ENCODE data around the gene DUSP22. TPM values are rescaled to one million over a fixed set of nuclear protein-coding genes. Genes with fewer than 3 reads are reported as not detected.

The DUSP22 gene
- total RNA-seq, 1 experiment from 2014 or later = 19.2 TPM

DNA sequence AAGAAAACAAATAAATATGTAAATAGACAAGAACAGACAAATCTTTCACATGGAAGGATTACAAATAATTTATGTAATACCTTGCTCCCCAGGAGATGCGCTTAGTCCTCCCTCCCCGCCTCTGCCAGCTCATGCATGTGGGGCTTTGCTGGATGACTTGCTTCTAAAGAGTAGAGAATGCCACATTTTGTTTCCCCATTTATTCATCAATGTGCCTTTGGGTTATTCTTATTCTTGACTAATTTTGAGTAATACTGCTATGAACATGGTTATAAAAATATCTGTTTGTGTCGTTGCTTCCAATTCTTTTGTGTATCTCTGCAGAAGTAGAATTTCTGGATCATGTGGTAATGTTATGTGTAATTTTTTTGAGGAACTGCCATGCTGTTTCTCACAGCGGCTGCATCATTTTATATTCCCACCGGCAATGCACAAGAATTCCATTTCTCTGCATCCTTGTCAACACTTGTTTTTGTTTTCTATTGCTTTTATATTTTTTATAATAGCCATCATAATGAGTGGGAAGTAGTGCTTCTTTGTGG lies 23.8 kb upstream of the DUSP22 start:
- Histone ChIP-seq H3K36me3 (ENCODE audit: control insufficient read depth in 1 of 2, insufficient read depth in 2 of 2, low read length in 2 of 2) (no peaks in the 10 kb centered on the region), H3K4me2 (ENCODE audit: low read length) (no peak overlapping the region), H3K9ac (ENCODE audit: low read length) (no peak overlapping the region), H3K79me2 (ENCODE audit: insufficient read depth, low read length) (no peaks in the 10 kb centered on the region), H2AFZ (ENCODE audit: low read depth, low read length, poor library complexity, severe bottlenecking) (no peak overlapping the region), H3K27ac (ENCODE audit: low read depth, low read length) (no peak overlapping the region), H4K20me1 (ENCODE audit: insufficient read depth) (no peaks in the 10 kb centered on the region), H3K9me3 (ENCODE audit: control insufficient read depth in 1 of 2, insufficient read depth in 1 of 2, low read depth in 1 of 2, low read length in 2 of 2) (no peaks in the 10 kb centered on the region), H3K4me3 (replicated peaks in 1 of 2; ENCODE audit: low read depth in 1 of 2, low read length in 2 of 2) (no peak overlapping the region), H3K9me2 (ENCODE audit: insufficient read depth) (no peaks in the 10 kb centered on the region), H3K4me1 (ENCODE audit: control insufficient read depth in 1 of 2, insufficient read depth in 2 of 2, low read length in 2 of 2) (no peaks in the 10 kb centered on the region), H3K27me3 (ENCODE audit: insufficient read depth, low read length) (no peaks in the 10 kb centered on the region)
- no TSS peak for BruUV-seq (replicated peaks)
- RAD21 ChIA-PET (ENCODE audit: low non-redundant PET in 1 of 2, low total read pairs in 2 of 2, uncharacterized antibody in 2 of 2, unreplicated experiment in 2 of 2) = no interaction called here
- ATAC-seq (no peak), DNase-seq (ENCODE audit: low read depth, low spot score) (no peak)
- CTCF ChIA-PET = no interaction called here
- intact Hi-C loops (cut with micrococcal nuclease) = no loop called here
- TF ChIP-seq EGR1 (IDR thresholded peaks at IDR 0.05; ENCODE audit: low read depth) = no peak
- no peak for TF ChIP-seq SP1 (IDR thresholded peaks at IDR 0.05; ENCODE audit: low read depth)
- TF ChIP-seq EZH2phosphoT487 (IDR thresholded peaks at IDR 0.05; ENCODE audit: borderline replicate concordance) = no peak
- TF ChIP-seq ELF1 (IDR thresholded peaks at IDR 0.05; ENCODE audit: borderline replicate concordance, low read depth) = no peak
- no peak for TF ChIP-seq SIN3A (IDR thresholded peaks at IDR 0.05; ENCODE audit: low read depth)
- TF ChIP-seq, protein P1, sequence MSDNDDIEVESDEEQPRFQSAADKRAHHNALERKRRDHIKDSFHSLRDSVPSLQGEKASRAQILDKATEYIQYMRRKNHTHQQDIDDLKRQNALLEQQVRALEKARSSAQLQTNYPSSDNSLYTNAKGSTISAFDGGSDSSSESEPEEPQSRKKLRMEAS (IDR thresholded peaks at IDR 0.05) = no peak
- no peak for TF ChIP-seq POLR2A (IDR thresholded peaks at IDR 0.05; ENCODE audit: borderline replicate concordance, extremely low read depth, insufficient read depth, insufficient read length)
- TF ChIP-seq SRF (IDR thresholded peaks at IDR 0.05; ENCODE audit: low read depth) = no peak
- TF ChIP-seq ZNF274 (IDR thresholded peaks at IDR 0.05; ENCODE audit: low read depth, low read length) = no peak
- TF ChIP-seq CBX3 (IDR thresholded peaks at IDR 0.05; ENCODE audit: low read depth) = no peak
- TF ChIP-seq, protein P2, sequence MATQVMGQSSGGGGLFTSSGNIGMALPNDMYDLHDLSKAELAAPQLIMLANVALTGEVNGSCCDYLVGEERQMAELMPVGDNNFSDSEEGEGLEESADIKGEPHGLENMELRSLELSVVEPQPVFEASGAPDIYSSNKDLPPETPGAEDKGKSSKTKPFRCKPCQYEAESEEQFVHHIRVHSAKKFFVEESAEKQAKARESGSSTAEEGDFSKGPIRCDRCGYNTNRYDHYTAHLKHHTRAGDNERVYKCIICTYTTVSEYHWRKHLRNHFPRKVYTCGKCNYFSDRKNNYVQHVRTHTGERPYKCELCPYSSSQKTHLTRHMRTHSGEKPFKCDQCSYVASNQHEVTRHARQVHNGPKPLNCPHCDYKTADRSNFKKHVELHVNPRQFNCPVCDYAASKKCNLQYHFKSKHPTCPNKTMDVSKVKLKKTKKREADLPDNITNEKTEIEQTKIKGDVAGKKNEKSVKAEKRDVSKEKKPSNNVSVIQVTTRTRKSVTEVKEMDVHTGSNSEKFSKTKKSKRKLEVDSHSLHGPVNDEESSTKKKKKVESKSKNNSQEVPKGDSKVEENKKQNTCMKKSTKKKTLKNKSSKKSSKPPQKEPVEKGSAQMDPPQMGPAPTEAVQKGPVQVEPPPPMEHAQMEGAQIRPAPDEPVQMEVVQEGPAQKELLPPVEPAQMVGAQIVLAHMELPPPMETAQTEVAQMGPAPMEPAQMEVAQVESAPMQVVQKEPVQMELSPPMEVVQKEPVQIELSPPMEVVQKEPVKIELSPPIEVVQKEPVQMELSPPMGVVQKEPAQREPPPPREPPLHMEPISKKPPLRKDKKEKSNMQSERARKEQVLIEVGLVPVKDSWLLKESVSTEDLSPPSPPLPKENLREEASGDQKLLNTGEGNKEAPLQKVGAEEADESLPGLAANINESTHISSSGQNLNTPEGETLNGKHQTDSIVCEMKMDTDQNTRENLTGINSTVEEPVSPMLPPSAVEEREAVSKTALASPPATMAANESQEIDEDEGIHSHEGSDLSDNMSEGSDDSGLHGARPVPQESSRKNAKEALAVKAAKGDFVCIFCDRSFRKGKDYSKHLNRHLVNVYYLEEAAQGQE (IDR thresholded peaks at IDR 0.05; ENCODE audit: low read depth) = no peak
- TF ChIP-seq CEBPB (IDR thresholded peaks at IDR 0.05; ENCODE audit: low read depth) = no peak
- TF ChIP-seq, protein P3, sequence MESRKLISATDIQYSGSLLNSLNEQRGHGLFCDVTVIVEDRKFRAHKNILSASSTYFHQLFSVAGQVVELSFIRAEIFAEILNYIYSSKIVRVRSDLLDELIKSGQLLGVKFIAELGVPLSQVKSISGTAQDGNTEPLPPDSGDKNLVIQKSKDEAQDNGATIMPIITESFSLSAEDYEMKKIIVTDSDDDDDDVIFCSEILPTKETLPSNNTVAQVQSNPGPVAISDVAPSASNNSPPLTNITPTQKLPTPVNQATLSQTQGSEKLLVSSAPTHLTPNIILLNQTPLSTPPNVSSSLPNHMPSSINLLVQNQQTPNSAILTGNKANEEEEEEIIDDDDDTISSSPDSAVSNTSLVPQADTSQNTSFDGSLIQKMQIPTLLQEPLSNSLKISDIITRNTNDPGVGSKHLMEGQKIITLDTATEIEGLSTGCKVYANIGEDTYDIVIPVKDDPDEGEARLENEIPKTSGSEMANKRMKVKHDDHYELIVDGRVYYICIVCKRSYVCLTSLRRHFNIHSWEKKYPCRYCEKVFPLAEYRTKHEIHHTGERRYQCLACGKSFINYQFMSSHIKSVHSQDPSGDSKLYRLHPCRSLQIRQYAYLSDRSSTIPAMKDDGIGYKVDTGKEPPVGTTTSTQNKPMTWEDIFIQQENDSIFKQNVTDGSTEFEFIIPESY (IDR thresholded peaks at IDR 0.05; ENCODE audit: extremely low read depth, insufficient replicate concordance, low read length) = no peak
- no peak for TF ChIP-seq POLR2AphosphoS5 (IDR thresholded peaks at IDR 0.05; ENCODE audit: low read depth, low read length)
- TF ChIP-seq TCF7L2 (IDR thresholded peaks at IDR 0.05; ENCODE audit: borderline replicate concordance, extremely low read depth, insufficient read depth, insufficient read length) = no peak
- TF ChIP-seq, protein P4, sequence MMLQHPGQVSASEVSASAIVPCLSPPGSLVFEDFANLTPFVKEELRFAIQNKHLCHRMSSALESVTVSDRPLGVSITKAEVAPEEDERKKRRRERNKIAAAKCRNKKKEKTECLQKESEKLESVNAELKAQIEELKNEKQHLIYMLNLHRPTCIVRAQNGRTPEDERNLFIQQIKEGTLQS (IDR thresholded peaks at IDR 0.05) = no peak
- TF ChIP-seq RAD21 (IDR thresholded peaks at IDR 0.05; ENCODE audit: low read depth) = no peak
- POLR2A ChIA-PET = no interaction called here
